HG02588 (cell line): ENCODE results near the gene PIEZO2.
"Not testable (repeated sequence)": the region's sequence is repeated elsewhere in the genome, so short reads cannot be mapped to it uniquely, and the experiment has no call there.

Source experiments
- ATAC-seq: cut with Tn5 transposase; IDR thresholded peaks from one replicate; pipeline ENCODE4 v1.9.1; 2021; ENCODE audit warnings: mild to moderate bottlenecking, moderate library complexity; ENCODE audit not compliant: unreplicated experiment

PIEZO2 gene

DNA sequence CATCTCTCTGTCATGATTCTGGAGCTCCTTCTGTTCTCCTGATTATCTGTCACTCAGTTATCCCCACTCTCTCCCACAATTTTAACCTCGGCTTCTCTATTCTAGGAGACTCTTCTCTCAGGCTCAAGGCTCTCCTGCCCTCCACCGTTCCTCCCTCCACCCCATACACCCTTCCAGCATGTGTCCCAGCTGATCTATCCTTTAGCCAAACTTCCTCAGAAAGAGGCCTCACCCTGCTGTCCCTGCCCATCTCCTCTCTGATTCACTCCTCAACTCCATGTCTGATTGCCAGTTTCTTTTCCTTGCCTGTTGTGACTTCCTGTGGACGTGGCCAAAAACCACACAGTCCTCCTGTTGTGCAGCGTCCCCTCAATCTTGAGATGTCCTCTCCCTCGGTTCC lies 505.4 kb downstream of the PIEZO2 start:
- not testable (repeated sequence) for ATAC-seq

DNA sequence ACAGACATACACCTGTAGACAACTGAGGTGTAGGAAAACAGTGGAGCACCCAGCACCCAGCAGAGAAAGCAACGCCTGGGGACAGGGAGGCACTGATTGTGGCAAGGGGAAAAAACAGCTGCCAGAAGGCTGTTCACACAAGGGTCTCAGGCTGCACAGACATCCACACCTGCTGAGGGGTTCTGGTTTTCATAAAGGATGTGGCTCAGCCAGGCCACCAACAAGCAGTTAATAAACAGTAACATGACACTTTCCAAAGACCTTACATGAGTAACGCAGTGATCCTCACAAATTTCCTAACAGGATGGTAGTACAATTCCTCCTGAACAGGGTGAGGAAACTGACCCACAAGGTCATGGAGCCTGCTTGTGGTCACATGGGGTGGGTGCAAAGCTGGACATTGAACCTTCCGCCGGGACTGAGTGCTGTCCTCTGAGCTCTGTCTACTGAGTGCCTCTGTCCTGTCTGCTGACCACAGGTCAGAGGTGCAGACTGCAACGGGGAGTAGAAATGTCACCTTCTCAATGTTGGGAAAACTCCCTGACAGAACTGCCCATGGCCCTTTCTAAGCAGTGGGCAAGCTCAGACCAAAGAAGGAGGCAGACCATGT lies 506.3 kb downstream of the PIEZO2 start:
- not testable (repeated sequence) for ATAC-seq

DNA sequence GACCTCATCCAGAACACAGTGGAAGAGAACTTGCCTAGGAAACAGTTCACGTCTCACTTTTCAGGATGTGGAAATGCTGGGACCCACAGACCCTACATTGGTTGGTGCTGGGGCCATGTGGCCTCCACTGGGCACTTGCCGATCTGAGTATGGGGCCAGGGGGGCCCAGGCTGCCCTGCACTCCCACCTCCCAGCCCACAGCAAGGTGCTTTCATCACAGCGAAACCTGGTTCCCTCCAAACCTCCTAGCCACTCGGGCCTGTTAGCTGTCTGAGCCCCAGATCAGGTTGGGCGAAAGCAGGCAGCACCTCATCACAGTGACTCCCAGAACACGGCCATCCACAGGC lies 510.9 kb downstream of the PIEZO2 start:
- ATAC-seq: not testable (repeated sequence)

DNA sequence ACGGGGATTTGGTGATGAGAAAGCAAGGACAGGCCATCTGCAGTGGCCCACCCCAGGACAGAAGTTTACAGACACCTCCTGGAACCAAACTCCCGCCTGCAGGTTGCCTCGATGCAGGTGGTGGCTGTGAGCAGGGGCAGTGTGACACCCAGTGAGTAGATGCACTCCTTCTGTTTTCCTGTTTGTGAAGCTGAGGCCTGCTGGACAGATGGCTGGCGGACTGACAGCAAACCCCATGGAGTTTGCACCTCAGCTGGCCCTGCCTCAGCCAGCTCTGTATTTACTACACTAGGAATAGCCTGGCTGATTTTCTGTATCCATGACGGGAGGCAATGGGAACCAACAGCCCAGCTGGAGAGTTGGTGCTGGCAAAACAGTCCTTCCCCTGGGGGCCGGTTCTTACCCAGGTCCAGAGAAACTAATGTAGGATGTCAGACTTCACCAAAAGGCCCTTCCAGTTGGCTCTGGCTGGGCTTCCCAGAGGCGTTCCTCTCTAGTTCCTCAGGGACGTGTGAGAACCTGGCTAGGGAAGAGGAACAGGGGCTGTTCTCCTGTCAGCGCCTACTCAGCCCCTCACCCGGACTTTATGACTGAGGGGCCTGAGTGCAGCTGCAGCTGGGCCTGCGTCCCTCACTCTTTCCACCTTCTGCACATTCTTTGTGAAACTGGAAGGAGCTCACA lies 511.4 kb downstream of the PIEZO2 start:
- ATAC-seq: not testable (repeated sequence)

DNA sequence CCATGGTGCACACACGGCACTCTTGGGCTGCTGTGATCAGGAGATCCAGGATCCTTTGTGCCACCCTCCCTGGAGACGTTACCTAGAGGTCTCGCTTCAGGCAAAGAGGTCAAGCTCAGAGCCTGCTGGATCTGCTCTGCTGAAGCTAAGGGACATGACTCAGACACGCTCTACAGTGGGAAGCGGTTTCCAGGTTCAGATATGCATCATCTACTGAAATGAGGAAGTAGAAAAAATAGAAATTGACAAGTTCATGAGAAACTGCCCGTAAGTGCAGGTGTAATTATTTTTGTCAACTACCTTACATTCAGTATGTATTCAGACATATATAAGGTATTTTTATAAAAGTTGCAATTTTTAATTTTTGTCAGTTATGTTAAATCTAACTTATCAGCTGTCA lies 520.3 kb downstream of the PIEZO2 start:
- peak; percentile 97 for ATAC-seq

DNA sequence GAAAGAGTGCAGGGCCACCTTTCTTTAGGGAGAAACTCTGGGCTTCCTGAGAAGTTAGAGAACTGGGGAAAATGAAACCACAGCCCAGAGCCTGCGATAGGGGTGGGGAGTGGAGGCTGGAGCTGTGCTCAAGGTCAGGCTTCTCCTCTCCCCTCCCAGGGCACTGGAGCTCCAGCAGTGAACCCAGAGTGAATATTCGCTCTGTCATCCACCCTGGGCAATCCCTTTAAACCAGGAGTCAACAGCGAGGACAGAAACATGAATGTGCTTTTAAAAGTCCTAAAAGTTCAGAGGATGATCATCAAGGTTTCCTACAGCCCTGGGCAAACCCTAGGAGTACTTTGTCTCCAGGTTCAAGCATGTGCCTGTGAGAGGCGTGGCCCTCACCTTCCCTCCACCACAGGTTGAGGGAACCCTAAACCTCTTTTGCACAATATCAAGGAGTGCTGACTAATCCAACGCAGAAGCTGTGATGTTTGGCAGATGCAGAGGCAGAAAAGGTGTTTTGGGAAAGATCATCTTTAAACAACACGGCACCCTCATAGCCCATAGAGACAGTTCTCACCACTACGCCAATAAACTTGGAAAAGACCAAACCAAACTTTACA lies 522.7 kb downstream of the PIEZO2 start:
- not testable (repeated sequence) for ATAC-seq

DNA sequence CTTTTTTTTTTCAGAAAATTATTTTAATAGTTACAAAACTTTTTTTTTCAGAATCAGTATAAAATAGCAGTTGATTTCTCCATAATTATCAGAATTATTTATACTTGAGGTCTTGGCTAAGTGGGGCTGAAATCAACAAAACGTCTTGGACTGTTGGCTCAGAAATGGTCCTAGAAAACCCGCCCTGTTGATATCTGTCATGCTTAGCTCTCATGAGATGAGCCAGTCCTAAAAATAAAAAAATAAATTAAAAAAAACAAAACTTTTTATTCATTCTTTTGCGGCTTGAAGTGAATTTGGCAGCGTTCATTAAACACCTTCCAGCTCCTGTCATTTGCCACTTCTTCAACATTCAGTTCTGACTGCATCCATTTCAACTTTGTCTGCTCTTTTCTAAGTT lies 525.8 kb downstream of the PIEZO2 start:
- not testable (repeated sequence) for ATAC-seq

DNA sequence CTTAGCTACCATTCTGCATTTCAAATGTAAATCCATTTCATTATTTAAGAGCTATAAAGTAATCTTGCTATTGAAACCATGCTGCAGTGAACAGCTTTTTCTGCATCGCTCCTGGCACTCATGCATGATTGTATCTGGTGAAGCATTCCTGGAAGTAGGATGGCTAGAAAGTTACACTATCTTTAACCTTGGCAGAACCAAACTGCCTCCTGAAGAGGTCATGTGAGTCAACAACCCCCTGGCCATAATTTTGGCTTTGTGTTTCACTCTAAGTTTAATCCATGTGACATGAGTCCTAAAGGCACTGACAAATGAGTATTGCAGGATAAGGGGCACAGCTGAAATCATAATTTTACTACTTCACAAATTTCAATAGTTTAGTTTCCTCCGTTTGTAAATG lies 526.4 kb downstream of the PIEZO2 start:
- ATAC-seq: not testable (repeated sequence)

DNA sequence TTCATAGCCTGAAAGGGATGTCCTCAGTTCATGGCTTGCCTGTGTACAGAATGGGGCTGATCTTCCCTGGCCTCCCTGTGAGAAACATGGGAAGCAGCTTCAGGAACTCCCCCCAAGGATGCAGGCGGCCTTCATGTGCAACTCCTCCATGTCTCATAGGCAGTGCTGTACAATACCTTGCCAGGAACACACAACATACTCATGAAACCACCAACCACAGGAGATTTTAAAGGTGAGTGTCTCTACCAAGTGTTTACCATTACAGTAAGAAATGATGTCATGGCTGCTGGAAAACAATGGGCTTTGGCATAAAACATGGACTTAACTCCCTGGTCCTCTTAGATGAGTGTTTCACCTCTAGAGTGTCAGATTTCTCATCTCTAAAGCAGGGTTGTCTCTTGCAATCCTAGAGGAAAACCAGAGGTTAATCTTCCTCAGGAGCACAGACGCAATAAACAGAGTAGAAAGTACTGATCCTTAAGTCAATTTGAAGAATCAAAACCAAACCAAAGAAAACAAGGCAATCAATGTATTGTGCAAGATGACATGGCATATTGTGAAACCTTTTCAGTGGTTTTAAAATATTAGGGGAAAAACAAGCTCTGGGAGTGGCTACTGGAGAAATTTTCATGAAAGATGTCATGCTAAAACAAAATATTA lies 528.6 kb downstream of the PIEZO2 start:
- ATAC-seq: not testable (repeated sequence)
